CD14-positive monocyte (primary cell): Measurements from ENCODE around the gene AIRE. TPM values are rescaled to one million over a fixed set of nuclear protein-coding genes. Genes with fewer than 3 reads are reported as not detected.

Experiments used
- DNase-seq, 3 donors: peaks; one replicate each; pipeline ENCODE4 v3.0.0-alpha.2; 2011 to 2022
- H2AFZ ChIP-seq: 2 replicates; pipeline ENCODE4 v1.6.0; 2012; ENCODE audit warnings: mild to moderate bottlenecking, low read depth, low read length, inconsistent platforms; ENCODE audit not compliant: insufficient read depth, poor library complexity, severe bottlenecking
- H3K27ac ChIP-seq, 2 donors: 1 replicate in 1 of 2; 2 replicates in 1 of 2; pipeline ENCODE4 v1.5.1; 2012 to 2013; ENCODE audit warnings: low read length in 2 of 2, control low read depth in 1 of 2, inconsistent platforms in 1 of 2, low read depth in 1 of 2, mild to moderate bottlenecking in 1 of 2
- H3K27me3 ChIP-seq, 2 donors: one replicate each; pipeline versions ENCODE4 v1.6.0 to v1.6.1; 2011 to 2013; ENCODE audit warnings: low read length in 2 of 2; ENCODE audit not compliant: control insufficient read depth in 2 of 2, insufficient read depth in 2 of 2
- H3K36me3 ChIP-seq, 2 donors: replicated peaks in 1 of 2; 1 replicate in 1 of 2; 2 replicates in 1 of 2; pipeline versions ENCODE4 v1.5.1 to v1.6.1; 2012 to 2013; ENCODE audit warnings: low read length in 2 of 2, control low read depth in 1 of 2, inconsistent platforms in 1 of 2, mild to moderate bottlenecking in 1 of 2; ENCODE audit not compliant: insufficient read depth in 2 of 2, control insufficient read depth in 1 of 2
- H3K4me1 ChIP-seq, 2 donors: 1 replicate in 1 of 2; 2 replicates in 1 of 2; pipeline versions ENCODE4 v1.5.1 to v1.6.1; 2012 to 2013; ENCODE audit warnings: low read length in 2 of 2, control low read depth in 1 of 2, inconsistent platforms in 1 of 2, mild to moderate bottlenecking in 1 of 2, moderate library complexity in 1 of 2; ENCODE audit not compliant: insufficient read depth in 2 of 2, control insufficient read depth in 1 of 2
- H3K4me2 ChIP-seq: replicated peaks from 2 replicates; pipeline ENCODE3; 2012; ENCODE audit warnings: low read length, moderate library complexity, mild to moderate bottlenecking; ENCODE audit not compliant: poor library complexity, severe bottlenecking; ENCODE audit errors: extremely low read depth
- H3K4me3 ChIP-seq, 3 experiments: fragments of 200-600 bp in 1 of 3; sonication (generic) in 1 of 3; replicated peaks in 1 of 3; 1 replicate in 2 of 3; 2 replicates in 1 of 3; pipeline ENCODE4 v1.5.1; 2011 to 2013; ENCODE audit warnings: low read length in 3 of 3, mild to moderate bottlenecking in 3 of 3, control low read depth in 2 of 3, low read depth in 2 of 3, inconsistent platforms in 1 of 3, moderate library complexity in 1 of 3
- H3K79me2 ChIP-seq: 2 replicates; pipeline ENCODE4 v1.6.0; 2012; ENCODE audit warnings: mild to moderate bottlenecking, control low read depth, inconsistent platforms, low read length, moderate library complexity; ENCODE audit not compliant: insufficient read depth
- H3K9ac ChIP-seq: 2 replicates; pipeline ENCODE4 v1.6.0; 2017; ENCODE audit warnings: low read length, mild to moderate bottlenecking; ENCODE audit not compliant: insufficient read depth, poor library complexity, severe bottlenecking
- H3K9me3 ChIP-seq, 2 donors: replicated peaks in 1 of 2; 1 replicate in 1 of 2; 2 replicates in 1 of 2; pipeline versions ENCODE4 v1.5.1 to v1.6.1; 2012 to 2013; ENCODE audit warnings: low read length in 2 of 2, control low read depth in 1 of 2; ENCODE audit not compliant: control insufficient read depth in 1 of 2, insufficient read depth in 1 of 2
- H4K20me1 ChIP-seq: 2 replicates; pipeline ENCODE4 v1.6.0; 2012; ENCODE audit warnings: mild to moderate bottlenecking, low read length, control low read depth, moderate library complexity; ENCODE audit not compliant: insufficient read depth
- H3K27ac Mint-ChIP-seq, 7 donors: one replicate each; pipeline ENCODE4 v1.8.0; 2020; ENCODE audit warnings: mild to moderate bottlenecking in 7 of 7, mixed read lengths in 7 of 7, moderate library complexity in 6 of 7, inconsistent platforms in 2 of 7
- H3K27me3 Mint-ChIP-seq, 3 donors: one replicate each; pipeline ENCODE4 v1.8.0; 2021 to 2022; ENCODE audit warnings: low read depth in 3 of 3, mild to moderate bottlenecking in 3 of 3, mixed read lengths in 3 of 3, moderate library complexity in 3 of 3, inconsistent platforms in 1 of 3
- H3K36me3 Mint-ChIP-seq, 2 donors: one replicate each; pipeline ENCODE4 v1.8.0; 2020; ENCODE audit warnings: mixed read lengths in 2 of 2, inconsistent platforms in 1 of 2, mild to moderate bottlenecking in 1 of 2
- H3K4me1 Mint-ChIP-seq: one replicate; pipeline ENCODE4 v1.8.0; 2020; ENCODE audit warnings: mild to moderate bottlenecking, mixed read lengths
- H3K4me3 Mint-ChIP-seq, 2 donors: one replicate each; pipeline ENCODE4 v1.8.0; 2020; ENCODE audit warnings: mild to moderate bottlenecking in 2 of 2, mixed read lengths in 2 of 2, moderate library complexity in 1 of 2
- H3K9me3 Mint-ChIP-seq, 7 donors: one replicate each; pipeline ENCODE4 v1.8.0; 2020 to 2022; ENCODE audit warnings: mixed read lengths in 7 of 7, mild to moderate bottlenecking in 6 of 7, moderate library complexity in 6 of 7, inconsistent platforms in 2 of 7
- CTCF ChIP-seq: fragments of 200-600 bp; IDR thresholded peaks from one replicate; pipeline ENCODE4 v1.8.0; 2022; ENCODE audit warnings: antibody characterized with exemption, mild to moderate bottlenecking
- WGBS: methylation state at CpG from one replicate; pipeline ENCODE4 v1.1.5; 2013; ENCODE audit warnings: missing lambda C conversion rate; ENCODE audit not compliant: insufficient coverage; 5-methylcytosine and 5-hydroxymethylcytosine counted together
- intact Hi-C, 2 donors: fragments of 100-400 bp; cut with micrococcal nuclease; formaldehyde crosslinking; loops; one replicate each; pipeline versions ENCODE4 v1.15.0 to v1.15.1; 2023
- polyA plus RNA-seq, 3 donors: library from polyadenylated mRNA; depleted of rRNA in 1 of 3; unstranded in 2 of 3; stranded (reverse) in 1 of 3; fragments of 300-500 nt in 2 of 3; fragments of >200 nt in 1 of 3; fragmentation: Illumina TruSeq in 2 of 3; gene quantifications; 1 replicate in 2 of 3; 2 replicates in 1 of 3; pipeline ENCODE4 v1.2.3, GENCODE V29; 2012 to 2021

AIRE gene
- polyA plus RNA-seq, 3 donors: not detected

- Mint-ChIP-seq H3K36me3 (no peaks in the 10 kb centered on the region), H3K4me1 (no peaks in the 10 kb centered on the region), H3K9me3 (peaks cover 0 to 6% (median 0%) of the 10 kb centered on the region in 7 donors), H3K27me3 (peaks cover 4 to 13% (median 4%) of the 10 kb centered on the region in 3 donors), H3K4me3 (no peak overlapping the region), H3K27ac (no peak overlapping the region)
- intact Hi-C loops: no loop called here
- Histone ChIP-seq H3K79me2 (no peaks in the 10 kb centered on the region), H3K36me3 (no peaks in the 10 kb centered on the region), H3K27me3 (peaks cover 0 to 2% of the 10 kb centered on the region in 2 donors), H3K9me3 (no peaks in the 10 kb centered on the region), H3K4me2 (no peak overlapping the region), H4K20me1 (no peaks in the 10 kb centered on the region), H2AFZ (no peak overlapping the region), H3K27ac (no peak overlapping the region), H3K9ac (no peak overlapping the region), H3K4me1 (no peaks in the 10 kb centered on the region), H3K4me3 (no peak overlapping the region)
- TF ChIP-seq CTCF: no peak
- WGBS: 85% methylated on average over 19 of the region's 33 CpGs
- no peak for DNase-seq
Measured at GRCh38 chr21:44291078-44291935, 5.6 kb downstream of the AIRE start.

GRCh38 chr21:44291936-44292811 lies 6.5 kb downstream of the AIRE start:
- Histone ChIP-seq H3K9me3 (no peaks in the 10 kb centered on the region), H3K27me3 (peaks cover 0 to 2% of the 10 kb centered on the region in 2 donors), H3K9ac (no peak overlapping the region), H4K20me1 (no peaks in the 10 kb centered on the region), H2AFZ (no peak overlapping the region), H3K36me3 (no peaks in the 10 kb centered on the region), H3K27ac (no peak overlapping the region), H3K4me2 (no peak overlapping the region), H3K4me1 (no peaks in the 10 kb centered on the region), H3K4me3 (no peak overlapping the region), H3K79me2 (no peaks in the 10 kb centered on the region)
- intact Hi-C loops: no loop called here
- H3K9me3 Mint-ChIP-seq: peaks cover 0 to 6% (median 0%) of the 10 kb centered on the region in 7 donors
- 79% methylated on average over 21 of the region's 25 CpGs for WGBS
- H3K27me3 Mint-ChIP-seq: peaks cover 4 to 9% (median 4%) of the 10 kb centered on the region in 3 donors
- peak overlapping the region in 1 of 7 donors; percentile 18 for H3K27ac Mint-ChIP-seq
- no peak overlapping the region for H3K4me3 Mint-ChIP-seq
- DNase-seq: no peak
- no peaks in the 10 kb centered on the region for H3K36me3 Mint-ChIP-seq
- no peaks in the 10 kb centered on the region for H3K4me1 Mint-ChIP-seq
- TF ChIP-seq CTCF: no peak
